Mesenchymal stem cell (in vitro differentiated cells and primary cell): ENCODE measurements around the gene CUX1.

Experiments used
- DNase-seq: peaks from one replicate; pipeline ENCODE4 v3.0.0-alpha.2; 2013
- H2AFZ ChIP-seq: one replicate; pipeline ENCODE4 v1.6.1; 2013; ENCODE audit warnings: low read depth, mild to moderate bottlenecking, control low read depth, inconsistent platforms, low read length, moderate library complexity
- H2AK5ac ChIP-seq: 2 replicates; pipeline ENCODE4 v1.6.1; 2013; ENCODE audit warnings: low read length, moderate library complexity, mild to moderate bottlenecking, inconsistent platforms; ENCODE audit not compliant: severe bottlenecking
- H2BK120ac ChIP-seq: one replicate; pipeline ENCODE4 v1.6.1; 2013; ENCODE audit warnings: low read depth, mild to moderate bottlenecking, inconsistent platforms, low read length, moderate library complexity
- H2BK12ac ChIP-seq, 2 experiments: one replicate each; pipeline ENCODE4 v1.6.1; 2013; ENCODE audit warnings: inconsistent platforms in 2 of 2, low read length in 2 of 2, mild to moderate bottlenecking in 2 of 2, moderate library complexity in 2 of 2, control low read depth in 1 of 2
- H2BK15ac ChIP-seq: one replicate; pipeline ENCODE4 v1.6.1; 2013; ENCODE audit warnings: mild to moderate bottlenecking, low read depth, inconsistent platforms; ENCODE audit not compliant: poor library complexity, severe bottlenecking
- H2BK5ac ChIP-seq: 2 replicates; pipeline ENCODE4 v1.6.1; 2013; ENCODE audit warnings: low read depth, mild to moderate bottlenecking, low read length, control low read depth, inconsistent platforms; ENCODE audit not compliant: poor library complexity, severe bottlenecking
- H3K14ac ChIP-seq, 2 experiments: one replicate each; pipeline ENCODE4 v1.6.1; 2013; ENCODE audit warnings: inconsistent platforms in 2 of 2, low read length in 2 of 2, control low read depth in 1 of 2, mild to moderate bottlenecking in 1 of 2, moderate library complexity in 1 of 2
- H3K18ac ChIP-seq, 2 experiments: one replicate each; pipeline ENCODE4 v1.6.1; 2013; ENCODE audit warnings: inconsistent platforms in 2 of 2, low read length in 2 of 2, control low read depth in 1 of 2, low read depth in 1 of 2, mild to moderate bottlenecking in 1 of 2
- H3K23ac ChIP-seq, 2 experiments: one replicate each; pipeline ENCODE4 v1.6.1; 2013; ENCODE audit warnings: inconsistent platforms in 2 of 2, low read length in 2 of 2, mild to moderate bottlenecking in 2 of 2, moderate library complexity in 2 of 2, control low read depth in 1 of 2
- H3K27ac ChIP-seq: 2 replicates; pipeline ENCODE4 v1.5.1; 2013; ENCODE audit warnings: mild to moderate bottlenecking, moderate library complexity, low read length, control low read depth, inconsistent platforms; ENCODE audit not compliant: poor library complexity, severe bottlenecking
- H3K27me3 ChIP-seq, 2 experiments: 2 replicates each; pipeline versions ENCODE4 v1.6.1 to v1.7.0; 2013; ENCODE audit warnings: low read length in 2 of 2, mild to moderate bottlenecking in 2 of 2, moderate library complexity in 2 of 2, control low read depth in 1 of 2, inconsistent platforms in 1 of 2; ENCODE audit not compliant: control insufficient read depth in 1 of 2, insufficient read depth in 1 of 2
- H3K36me3 ChIP-seq, 2 experiments: 2 replicates each; pipeline versions ENCODE4 v1.6.1 to v1.7.0; 2013; ENCODE audit warnings: low read length in 2 of 2, control low read depth in 1 of 2, inconsistent platforms in 1 of 2, low read depth in 1 of 2, mild to moderate bottlenecking in 1 of 2; ENCODE audit not compliant: insufficient read depth in 2 of 2, control insufficient read depth in 1 of 2
- H3K4ac ChIP-seq, 2 experiments: one replicate each; pipeline ENCODE4 v1.6.1; 2013; ENCODE audit warnings: inconsistent platforms in 2 of 2, low read length in 2 of 2, mild to moderate bottlenecking in 2 of 2, moderate library complexity in 2 of 2, control low read depth in 1 of 2, low read depth in 1 of 2
- H3K4me1 ChIP-seq: 2 replicates; pipeline ENCODE4 v1.6.1; 2013; ENCODE audit warnings: low read depth, low read length, control low read depth; ENCODE audit not compliant: control insufficient read depth, insufficient read depth
- H3K4me2 ChIP-seq: 2 replicates; pipeline ENCODE4 v1.6.1; 2013; ENCODE audit warnings: low read length, mild to moderate bottlenecking, inconsistent platforms; ENCODE audit not compliant: poor library complexity, severe bottlenecking
- H3K4me3 ChIP-seq, 2 experiments: 2 replicates each; pipeline versions ENCODE4 v1.5.1 to v1.7.0; 2013; ENCODE audit warnings: low read length in 2 of 2, mild to moderate bottlenecking in 2 of 2, control low read depth in 1 of 2, low read depth in 1 of 2; ENCODE audit not compliant: insufficient read depth in 1 of 2
- H3K79me1 ChIP-seq: replicated peaks from 2 replicates; pipeline ENCODE4 v1.6.1; 2013; ENCODE audit warnings: mild to moderate bottlenecking, control low read depth, low read length, inconsistent platforms; ENCODE audit not compliant: poor library complexity, severe bottlenecking
- H3K9ac ChIP-seq: 2 replicates; pipeline ENCODE4 v1.7.0; 2013; ENCODE audit warnings: mild to moderate bottlenecking, low read length, moderate library complexity
- H3K9me3 ChIP-seq: 2 replicates; pipeline ENCODE4 v1.7.0; 2013; ENCODE audit warnings: mild to moderate bottlenecking, low read length; ENCODE audit not compliant: control insufficient read depth
- H4K8ac ChIP-seq: one replicate; pipeline ENCODE4 v1.6.1; 2013; ENCODE audit warnings: inconsistent platforms, mild to moderate bottlenecking, low read length, moderate library complexity
- H4K91ac ChIP-seq: one replicate; pipeline ENCODE4 v1.6.1; 2013; ENCODE audit warnings: mild to moderate bottlenecking, low read length, inconsistent platforms
- WGBS: methylation state at CpG from one replicate; pipeline ENCODE4 v1.1.7; 2013; ENCODE audit warnings: mixed read lengths; 5-methylcytosine and 5-hydroxymethylcytosine counted together

CUX1 gene

DNA sequence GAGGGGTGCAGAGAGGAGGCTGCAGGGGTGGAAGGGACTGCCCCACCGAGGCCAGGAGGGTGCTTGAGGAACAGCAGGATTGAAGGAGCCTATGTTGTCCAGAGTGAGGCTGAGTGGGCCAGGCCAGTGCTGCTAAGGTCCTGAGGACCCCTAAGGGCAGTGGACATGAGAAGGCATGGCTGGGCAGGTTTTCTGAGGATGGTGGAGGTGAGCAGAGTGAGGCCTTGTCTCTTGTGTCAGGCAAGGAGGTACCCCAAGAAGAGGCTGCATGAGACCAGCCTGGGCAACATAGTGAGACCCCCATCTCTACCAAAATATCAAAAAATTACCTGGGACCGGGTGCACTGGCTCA, 474.5 kb downstream of the CUX1 start:
- peaks cover 28% of the 10 kb centered on the region for H3K79me1 ChIP-seq
- DNase-seq: no peak
- no peak overlapping the region for H2BK120ac ChIP-seq
- H2AFZ ChIP-seq: no peak overlapping the region
- no peak overlapping the region for H4K91ac ChIP-seq
- peaks cover 24% of the 10 kb centered on the region for H3K4me1 ChIP-seq
- no peak overlapping the region for H3K4me2 ChIP-seq
- H3K4ac ChIP-seq: no peak overlapping the region
- H3K9me3 ChIP-seq: no peaks in the 10 kb centered on the region
- H3K36me3 ChIP-seq: peaks cover 0 to 5% of the 10 kb centered on the region in 2 experiments
- no peak overlapping the region for H3K14ac ChIP-seq
- no peak overlapping the region for H3K9ac ChIP-seq
- H2BK12ac ChIP-seq: no peak overlapping the region
- H3K27me3 ChIP-seq: peaks cover 16 to 51% of the 10 kb centered on the region in 2 experiments
- no peak overlapping the region for H2BK5ac ChIP-seq
- H3K4me3 ChIP-seq: no peak overlapping the region
- H3K27ac ChIP-seq: no peak overlapping the region
- H2AK5ac ChIP-seq: no peak overlapping the region
- H3K18ac ChIP-seq: no peak overlapping the region
- H2BK15ac ChIP-seq: no peak overlapping the region
- 65% methylated on average over 2 of the region's 2 CpGs for whole genome bisulfite sequencing
- no peak overlapping the region for H4K8ac ChIP-seq
- H3K23ac ChIP-seq: no peak overlapping the region

- no peak overlapping the region for H4K8ac ChIP-seq
- H2BK5ac ChIP-seq: no peak overlapping the region
- no peak overlapping the region for H2BK15ac ChIP-seq
- H3K4me1 ChIP-seq: peaks cover 13% of the 10 kb centered on the region
- no peak for DNase-seq
- no peak overlapping the region for H2BK120ac ChIP-seq
- H3K27me3 ChIP-seq: peaks cover 16 to 63% of the 10 kb centered on the region in 2 experiments
- no peak overlapping the region for H3K4me3 ChIP-seq
- peaks cover 23% of the 10 kb centered on the region for H3K79me1 ChIP-seq
- H3K9ac ChIP-seq: no peak overlapping the region
- no peak overlapping the region for H4K91ac ChIP-seq
- no peak overlapping the region for H3K4me2 ChIP-seq
- H2AK5ac ChIP-seq: no peak overlapping the region
- no peak overlapping the region for H3K18ac ChIP-seq
- no peak overlapping the region for H3K4ac ChIP-seq
- 17% methylated on average over 18 of the region's 36 CpGs for WGBS
- H2AFZ ChIP-seq: no peak overlapping the region
- H3K36me3 ChIP-seq: peaks cover 0 to 5% of the 10 kb centered on the region in 2 experiments
- no peak overlapping the region for H2BK12ac ChIP-seq
- H3K23ac ChIP-seq: no peak overlapping the region
- no peak overlapping the region for H3K14ac ChIP-seq
- H3K9me3 ChIP-seq: no peaks in the 10 kb centered on the region
- H3K27ac ChIP-seq: no peak overlapping the region
Observed at GRCh38 chr7:102292813-102293798, 475.7 kb downstream of the CUX1 start.

- Histone ChIP-seq H2BK5ac (no peak overlapping the region), H3K18ac (no peak overlapping the region), H3K4me2 (no peak overlapping the region), H3K27ac (no peak overlapping the region), H3K79me1 (peaks cover 15% of the 10 kb centered on the region), H3K4me3 (no peak overlapping the region), H3K9ac (no peak overlapping the region), H3K9me3 (no peaks in the 10 kb centered on the region), H2BK12ac (no peak overlapping the region), H4K91ac (no peak overlapping the region), H2BK120ac (no peak overlapping the region), H2AK5ac (no peak overlapping the region), H2AFZ (no peak overlapping the region), H3K4me1 (peaks cover 5% of the 10 kb centered on the region), H3K14ac (no peak overlapping the region), H4K8ac (no peak overlapping the region), H3K27me3 (peaks cover 16 to 71% of the 10 kb centered on the region in 2 experiments), H3K36me3 (peaks cover 0 to 5% of the 10 kb centered on the region in 2 experiments), H2BK15ac (no peak overlapping the region), H3K23ac (no peak overlapping the region), H3K4ac (no peak overlapping the region)
- no peak for DNase-seq
- WGBS: 93% methylated on average over 3 of the region's 3 CpGs
Observed at GRCh38 chr7:102294589-102294988, 477.2 kb downstream of the CUX1 start.

GRCh38 chr7:102295346-102296178, 478.1 kb downstream of the CUX1 start:
- H3K14ac ChIP-seq: no peak overlapping the region
- peaks cover 11% of the 10 kb centered on the region for H3K79me1 ChIP-seq
- 58% methylated on average over 11 of the region's 12 CpGs for WGBS
- peaks cover 16 to 79% of the 10 kb centered on the region in 2 experiments for H3K27me3 ChIP-seq
- H2AFZ ChIP-seq: no peak overlapping the region
- no peak overlapping the region for H3K27ac ChIP-seq
- H3K9me3 ChIP-seq: no peaks in the 10 kb centered on the region
- no peak overlapping the region for H2AK5ac ChIP-seq
- no peak for DNase-seq
- H4K8ac ChIP-seq: no peak overlapping the region
- H2BK15ac ChIP-seq: no peak overlapping the region
- H2BK120ac ChIP-seq: no peak overlapping the region
- no peak overlapping the region for H3K18ac ChIP-seq
- H3K9ac ChIP-seq: no peak overlapping the region
- peaks cover 5% of the 10 kb centered on the region for H3K4me1 ChIP-seq
- no peak overlapping the region for H4K91ac ChIP-seq
- no peak overlapping the region for H3K4me3 ChIP-seq
- H3K36me3 ChIP-seq: peaks cover 0 to 10% of the 10 kb centered on the region in 2 experiments
- no peak overlapping the region for H3K4ac ChIP-seq
- H2BK12ac ChIP-seq: no peak overlapping the region
- no peak overlapping the region for H3K4me2 ChIP-seq
- no peak overlapping the region for H2BK5ac ChIP-seq
- H3K23ac ChIP-seq: no peak overlapping the region
